ENCODE measurements around the gene DENND5A.

DNA sequence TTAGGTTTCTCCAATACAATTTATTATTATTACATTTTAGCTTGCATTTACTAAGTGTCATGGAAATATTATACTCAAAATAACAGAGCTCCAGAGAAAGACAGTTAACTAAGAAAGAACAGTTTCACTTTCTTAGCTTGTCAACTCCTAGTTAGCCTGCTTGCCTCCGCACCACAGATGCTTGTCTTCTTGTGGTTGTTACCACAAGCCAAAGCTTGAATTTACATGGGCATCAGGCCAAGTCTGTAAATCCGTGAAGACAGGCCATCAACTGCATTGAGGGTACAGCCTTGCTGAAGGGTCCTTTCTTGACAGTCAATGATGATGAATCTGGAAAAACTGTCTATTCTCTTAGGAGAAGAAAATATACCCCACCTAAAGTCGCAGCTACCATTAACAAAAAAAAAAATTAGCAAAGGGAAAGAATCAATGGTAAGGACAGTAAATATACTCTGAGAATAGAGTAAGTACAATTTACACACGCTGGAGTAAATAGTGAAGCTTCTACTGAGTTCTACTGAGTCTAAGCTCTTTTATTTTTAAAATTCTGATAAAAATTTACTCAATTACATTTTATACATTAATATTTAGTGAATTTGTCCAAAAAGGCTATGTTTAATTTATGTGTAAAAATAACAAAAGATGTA is 15.6 kb upstream of the DENND5A start:
- TF ChIP-seq, protein P1, sequence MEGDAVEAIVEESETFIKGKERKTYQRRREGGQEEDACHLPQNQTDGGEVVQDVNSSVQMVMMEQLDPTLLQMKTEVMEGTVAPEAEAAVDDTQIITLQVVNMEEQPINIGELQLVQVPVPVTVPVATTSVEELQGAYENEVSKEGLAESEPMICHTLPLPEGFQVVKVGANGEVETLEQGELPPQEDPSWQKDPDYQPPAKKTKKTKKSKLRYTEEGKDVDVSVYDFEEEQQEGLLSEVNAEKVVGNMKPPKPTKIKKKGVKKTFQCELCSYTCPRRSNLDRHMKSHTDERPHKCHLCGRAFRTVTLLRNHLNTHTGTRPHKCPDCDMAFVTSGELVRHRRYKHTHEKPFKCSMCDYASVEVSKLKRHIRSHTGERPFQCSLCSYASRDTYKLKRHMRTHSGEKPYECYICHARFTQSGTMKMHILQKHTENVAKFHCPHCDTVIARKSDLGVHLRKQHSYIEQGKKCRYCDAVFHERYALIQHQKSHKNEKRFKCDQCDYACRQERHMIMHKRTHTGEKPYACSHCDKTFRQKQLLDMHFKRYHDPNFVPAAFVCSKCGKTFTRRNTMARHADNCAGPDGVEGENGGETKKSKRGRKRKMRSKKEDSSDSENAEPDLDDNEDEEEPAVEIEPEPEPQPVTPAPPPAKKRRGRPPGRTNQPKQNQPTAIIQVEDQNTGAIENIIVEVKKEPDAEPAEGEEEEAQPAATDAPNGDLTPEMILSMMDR (IDR thresholded peaks at IDR 0.05 in 4 of 5, conservative IDR thresholded peaks at IDR 0.05 in 1 of 5): no peak
- TF ChIP-seq POLR2A (IDR thresholded peaks at IDR 0.05): no peak
